Neural cell (in vitro differentiated cells): ENCODE results near the gene KLK6. TPM values are rescaled to one million over a fixed set of nuclear protein-coding genes. Genes with fewer than 3 reads are reported as not detected.

Experiments used
- H2AFZ ChIP-seq: fragments of 200-600, 300-800 bp; sonication (generic), shearing (Covaris generic); 2 replicates; pipeline ENCODE4 v1.6.0; 2014; ENCODE audit warnings: low read depth, mild to moderate bottlenecking, antibody characterized with exemption, low read length, moderate library complexity
- H3F3A ChIP-seq: fragments of 200-600 bp; shearing (Covaris generic); 2 replicates; pipeline ENCODE4 v1.6.1; 2016; ENCODE audit warnings: mild to moderate bottlenecking, moderate library complexity, mixed read lengths, antibody characterized with exemption, low read length; ENCODE audit not compliant: insufficient read depth, poor library complexity, severe bottlenecking
- H3K27ac ChIP-seq: fragments of 200-600, 300-800 bp; sonication (generic), shearing (Covaris generic); 2 replicates; pipeline ENCODE4 v1.5.1; 2014; ENCODE audit warnings: mild to moderate bottlenecking, low read length, moderate library complexity
- H3K27me3 ChIP-seq: fragments of 300-800, 200-600 bp; sonication (generic), shearing (Covaris generic); 2 replicates; pipeline ENCODE4 v1.6.0; 2014; ENCODE audit warnings: mild to moderate bottlenecking, low read depth, low read length, moderate library complexity; ENCODE audit not compliant: insufficient read depth
- H3K36me3 ChIP-seq: fragments of 300-800, 200-600 bp; sonication (generic), shearing (Covaris generic); 2 replicates; pipeline ENCODE4 v1.5.1; 2014; ENCODE audit warnings: mild to moderate bottlenecking, antibody characterized with exemption, low read length, moderate library complexity; ENCODE audit not compliant: insufficient read depth
- H3K4me2 ChIP-seq: fragments of 300-800, 200-600 bp; sonication (generic), shearing (Covaris generic); 2 replicates; pipeline ENCODE4 v1.6.0; 2014; ENCODE audit warnings: mild to moderate bottlenecking, low read length
- H3K4me3 ChIP-seq: fragments of 300-800, 200-600 bp; sonication (generic), shearing (Covaris generic); 2 replicates; pipeline ENCODE4 v1.5.1; 2014; ENCODE audit warnings: mild to moderate bottlenecking, low read length, moderate library complexity
- H3K79me2 ChIP-seq: fragments of 200-600 bp; shearing (Covaris generic); replicated peaks from 2 replicates; pipeline ENCODE4 v1.6.0; 2014; ENCODE audit warnings: mild to moderate bottlenecking, low read length, moderate library complexity; ENCODE audit not compliant: insufficient read depth
- H3K9ac ChIP-seq: fragments of 300-800, 200-600 bp; sonication (generic), shearing (Covaris generic); 2 replicates; pipeline ENCODE4 v1.6.1; 2016; ENCODE audit warnings: mild to moderate bottlenecking, low read length, mixed read lengths
- H3K9me2 ChIP-seq: fragments of 200-600 bp; shearing (Covaris generic); 2 replicates; pipeline ENCODE4 v1.6.1; 2016; ENCODE audit warnings: mild to moderate bottlenecking, low read length, mixed read lengths; ENCODE audit not compliant: insufficient read depth
- H3K9me3 ChIP-seq: fragments of 200-600, 300-800 bp; sonication (generic), shearing (Covaris generic); 2 replicates; pipeline ENCODE4 v1.6.1; 2016; ENCODE audit warnings: mild to moderate bottlenecking, mixed run types, low read length, moderate library complexity, mixed read lengths
- H4K20me1 ChIP-seq: fragments of 200-600 bp; shearing (Covaris generic); 2 replicates; pipeline ENCODE4 v1.6.1; 2016; ENCODE audit warnings: mild to moderate bottlenecking, mixed run types; ENCODE audit not compliant: insufficient read depth
- EP300 ChIP-seq: fragments of 450-650 bp; conservative IDR thresholded peaks from 2 replicates; pipeline ENCODE4 v1.6.1; 2014; ENCODE audit warnings: antibody characterized with exemption, mild to moderate bottlenecking, moderate library complexity; ENCODE audit not compliant: poor library complexity, severe bottlenecking
- EZH2 ChIP-seq: fragments of 200-600, 300-800 bp; shearing (Covaris generic), sonication (generic); IDR thresholded peaks from 2 replicates; pipeline ENCODE4 v1.6.1; 2014; ENCODE audit warnings: antibody characterized with exemption, low read length, borderline replicate concordance, mild to moderate bottlenecking; ENCODE audit not compliant: insufficient read depth, poor library complexity, severe bottlenecking
- MXI1 ChIP-seq: fragments of 450-650 bp; conservative IDR thresholded peaks from 2 replicates; pipeline ENCODE4 v1.6.1; 2014; ENCODE audit warnings: antibody characterized with exemption, mild to moderate bottlenecking; ENCODE audit not compliant: poor library complexity, severe bottlenecking
- POLR2AphosphoS5 ChIP-seq: IDR thresholded peaks from 2 replicates; pipeline ENCODE4 v1.6.1; 2012
- RAD21 ChIP-seq: fragments of 450-650 bp; conservative IDR thresholded peaks from 2 replicates; pipeline ENCODE4 v1.6.1; 2014; ENCODE audit warnings: antibody characterized with exemption, mild to moderate bottlenecking, moderate library complexity
- REST ChIP-seq: IDR thresholded peaks from 2 replicates; pipeline ENCODE4 v1.6.1; 2012; ENCODE audit warnings: borderline replicate concordance
- SMC3 ChIP-seq: fragments of 450-650 bp; conservative IDR thresholded peaks from 2 replicates; pipeline ENCODE4 v1.6.1; 2014; ENCODE audit warnings: antibody characterized with exemption, mild to moderate bottlenecking, moderate library complexity; ENCODE audit not compliant: poor library complexity
- TAF1 ChIP-seq: IDR thresholded peaks from 2 replicates; pipeline ENCODE4 v1.6.1; 2012; ENCODE audit warnings: low read depth
- polyA plus RNA-seq: library from polyadenylated mRNA; depleted of rRNA; stranded (reverse); fragments of >200 nt; gene quantifications from 2 replicates; pipeline ENCODE4 v1.2.3, GENCODE V29; 2014
- TF ChIP-seq, protein P1 (sequence below): fragments of 450-650 bp; IDR thresholded peaks from 2 replicates; pipeline ENCODE4 v1.5.1; 2014; ENCODE audit warnings: antibody characterized with exemption, mild to moderate bottlenecking, moderate library complexity; ENCODE audit not compliant: poor library complexity, severe bottlenecking

Gene KLK6
- polyA plus RNA-seq, 1 donor from 2014 or later: not detected

DNA sequence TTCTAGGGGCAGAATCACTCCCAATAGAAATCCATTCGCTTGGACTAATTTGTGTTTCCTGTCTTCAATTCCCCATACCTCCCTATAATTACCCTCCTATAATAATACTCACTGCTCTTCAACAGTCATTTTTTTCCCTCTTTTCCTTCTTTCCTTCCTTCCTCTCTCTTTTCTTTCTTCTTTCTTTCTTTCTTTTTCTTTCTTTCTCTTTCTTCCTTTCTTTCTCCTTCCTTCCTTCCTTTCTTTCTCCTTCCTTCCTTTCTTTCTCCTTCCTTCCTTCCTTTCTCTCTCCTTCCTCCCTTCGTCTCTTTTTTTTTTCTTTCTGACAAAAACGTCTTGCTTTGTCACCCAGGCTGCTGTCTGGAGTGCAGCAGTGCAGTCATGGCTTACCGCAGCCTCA, 24.6 kb downstream of the KLK6 start:
- Histone ChIP-seq H3K27ac (no peak overlapping the region), H3K9ac (no peak overlapping the region), H3K79me2 (no peaks in the 10 kb centered on the region), H4K20me1 (no peaks in the 10 kb centered on the region), H3K9me2 (no peaks in the 10 kb centered on the region), H3F3A (no peaks in the 10 kb centered on the region), H3K4me3 (no peak overlapping the region), H3K27me3 (no peaks in the 10 kb centered on the region), H3K9me3 (peaks cover 3% of the 10 kb centered on the region), H3K36me3 (no peaks in the 10 kb centered on the region), H2AFZ (no peak overlapping the region), H3K4me2 (no peak overlapping the region)
- TF ChIP-seq, protein P1, sequence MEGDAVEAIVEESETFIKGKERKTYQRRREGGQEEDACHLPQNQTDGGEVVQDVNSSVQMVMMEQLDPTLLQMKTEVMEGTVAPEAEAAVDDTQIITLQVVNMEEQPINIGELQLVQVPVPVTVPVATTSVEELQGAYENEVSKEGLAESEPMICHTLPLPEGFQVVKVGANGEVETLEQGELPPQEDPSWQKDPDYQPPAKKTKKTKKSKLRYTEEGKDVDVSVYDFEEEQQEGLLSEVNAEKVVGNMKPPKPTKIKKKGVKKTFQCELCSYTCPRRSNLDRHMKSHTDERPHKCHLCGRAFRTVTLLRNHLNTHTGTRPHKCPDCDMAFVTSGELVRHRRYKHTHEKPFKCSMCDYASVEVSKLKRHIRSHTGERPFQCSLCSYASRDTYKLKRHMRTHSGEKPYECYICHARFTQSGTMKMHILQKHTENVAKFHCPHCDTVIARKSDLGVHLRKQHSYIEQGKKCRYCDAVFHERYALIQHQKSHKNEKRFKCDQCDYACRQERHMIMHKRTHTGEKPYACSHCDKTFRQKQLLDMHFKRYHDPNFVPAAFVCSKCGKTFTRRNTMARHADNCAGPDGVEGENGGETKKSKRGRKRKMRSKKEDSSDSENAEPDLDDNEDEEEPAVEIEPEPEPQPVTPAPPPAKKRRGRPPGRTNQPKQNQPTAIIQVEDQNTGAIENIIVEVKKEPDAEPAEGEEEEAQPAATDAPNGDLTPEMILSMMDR: no peak
- no peak for TF ChIP-seq EZH2
- TF ChIP-seq RAD21: no peak
- TF ChIP-seq REST: no peak
- TF ChIP-seq SMC3: no peak
- no peak for TF ChIP-seq TAF1
- TF ChIP-seq MXI1: no peak
- no peak for TF ChIP-seq POLR2AphosphoS5
- TF ChIP-seq EP300: no peak

GRCh38 chr19:50943074-50943828, 26.1 kb downstream of the KLK6 start:
- no peak overlapping the region for H2AFZ ChIP-seq
- no peak overlapping the region for H3K4me2 ChIP-seq
- no peak overlapping the region for H3K27ac ChIP-seq
- no peaks in the 10 kb centered on the region for H3K36me3 ChIP-seq
- no peaks in the 10 kb centered on the region for H3K9me2 ChIP-seq
- H3K27me3 ChIP-seq: no peaks in the 10 kb centered on the region
- H3K9me3 ChIP-seq: peaks cover 6% of the 10 kb centered on the region
- H3K9ac ChIP-seq: no peak overlapping the region
- H3F3A ChIP-seq: no peaks in the 10 kb centered on the region
- TF ChIP-seq SMC3: no peak
- H3K4me3 ChIP-seq: no peak overlapping the region
- no peaks in the 10 kb centered on the region for H3K79me2 ChIP-seq
- H4K20me1 ChIP-seq: no peaks in the 10 kb centered on the region
